T-cell (primary cell): ENCODE results near the gene SMC5. TPM values are rescaled to one million over a fixed set of nuclear protein-coding genes. Genes with fewer than 3 reads are reported as not detected.
"Not testable (repeated sequence)": the region's sequence is repeated elsewhere in the genome, so short reads cannot be mapped to it uniquely, and the experiment has no call there.

Source experiments
- ATAC-seq, 4 experiments: fragments of 200-7000 bp in 3 of 4; fragments of 150-1000 bp in 1 of 4; cut with Tn5 transposase; replicated peaks in 1 of 4; 1 replicate in 3 of 4; 2 replicates in 1 of 4; pipeline ENCODE4 v1.10.0; 2021; ENCODE audit warnings: moderate library complexity in 3 of 4, mild to moderate bottlenecking in 2 of 4, moderate number of reproducible peaks in 1 of 4
- CTCF ChIA-PET, 2 donors: fragments of 300-600 bp; sonication (Branson Sonifier 250); formaldehyde crosslinking; loops; one replicate each; lab custom pipeline; 2022; ENCODE audit warnings: antibody characterized with exemption in 2 of 2; lab: Charles Lee
- POLR2A ChIA-PET, 2 donors: fragments of 300-600 bp; sonication (Branson Sonifier 250); formaldehyde crosslinking; loops; one replicate each; lab custom pipeline; 2022; ENCODE audit warnings: antibody characterized with exemption in 2 of 2; lab: Charles Lee
- DNase-seq, 35 experiments: peaks; one replicate each; pipeline versions ENCODE4 v3.0.0 to v3.0.0-alpha.2; 2013 to 2023
- H3K27ac ChIP-seq: one replicate; pipeline ENCODE4 v1.5.1; 2013; ENCODE audit warnings: low read length
- H3K27me3 ChIP-seq, 2 experiments: replicated peaks in 1 of 2; 1 replicate in 1 of 2; 2 replicates in 1 of 2; pipeline versions ENCODE4 v1.6.1 to v1.7.0; 2013; ENCODE audit warnings: low read length in 1 of 2, mixed read lengths in 1 of 2; ENCODE audit not compliant: control insufficient read depth in 2 of 2, insufficient read depth in 2 of 2; ENCODE audit errors: extremely low read depth in 1 of 2
- H3K36me3 ChIP-seq, 2 donors: 1 replicate in 1 of 2; 2 replicates in 1 of 2; pipeline versions ENCODE4 v1.6.1 to v1.7.0; 2013; ENCODE audit warnings: low read length in 1 of 2; ENCODE audit not compliant: control insufficient read depth in 2 of 2, insufficient read depth in 1 of 2; ENCODE audit errors: extremely low read depth in 1 of 2
- H3K4me1 ChIP-seq, 2 experiments: 1 replicate in 1 of 2; 2 replicates in 1 of 2; pipeline versions ENCODE4 v1.6.1 to v1.7.0; 2013; ENCODE audit warnings: low read length in 2 of 2, mixed read lengths in 1 of 2; ENCODE audit not compliant: insufficient read depth in 2 of 2, control insufficient read depth in 1 of 2; ENCODE audit errors: extremely low read depth in 1 of 2
- H3K4me3 ChIP-seq, 2 donors: 1 replicate in 1 of 2; 2 replicates in 1 of 2; pipeline versions ENCODE4 v1.5.1 to v1.7.0; 2013; ENCODE audit warnings: mild to moderate bottlenecking in 2 of 2, low read length in 1 of 2, moderate library complexity in 1 of 2; ENCODE audit not compliant: control insufficient read depth in 1 of 2; ENCODE audit errors: extremely low read depth in 1 of 2
- H3K9me3 ChIP-seq: 2 replicates; pipeline ENCODE4 v1.7.0; 2013
- H3K27ac Mint-ChIP-seq, 2 donors: one replicate each; pipeline ENCODE4 v1.8.0; 2020 to 2021; ENCODE audit warnings: mild to moderate bottlenecking in 2 of 2, mixed read lengths in 2 of 2
- H3K27me3 Mint-ChIP-seq, 2 donors: one replicate each; pipeline ENCODE4 v1.8.0; 2021 to 2022; ENCODE audit warnings: mixed read lengths in 2 of 2
- H3K36me3 Mint-ChIP-seq: one replicate; pipeline ENCODE4 v1.8.0; 2021; ENCODE audit warnings: mixed read lengths
- H3K4me1 Mint-ChIP-seq, 3 donors: one replicate each; pipeline ENCODE4 v1.8.0; 2020 to 2022; ENCODE audit warnings: mixed read lengths in 3 of 3, mild to moderate bottlenecking in 1 of 3
- H3K4me3 Mint-ChIP-seq, 3 donors: one replicate each; pipeline ENCODE4 v1.8.0; 2020 to 2022; ENCODE audit warnings: mild to moderate bottlenecking in 3 of 3, mixed read lengths in 3 of 3, moderate library complexity in 3 of 3
- H3K9me3 Mint-ChIP-seq, 3 donors: one replicate each; pipeline ENCODE4 v1.8.0; 2020 to 2022; ENCODE audit warnings: mixed read lengths in 3 of 3
- WGBS: methylation state at CpG from one replicate; pipeline ENCODE4 v1.1.5; 2013; ENCODE audit warnings: missing lambda C conversion rate; ENCODE audit not compliant: insufficient coverage; 5-methylcytosine and 5-hydroxymethylcytosine counted together
- total RNA-seq, 35 experiments: library from RNA in 6 of 35; stranded (reverse) in 6 of 35; fragments of 120-200 nt in 1 of 35; gene quantifications; one replicate each; pipeline versions ENCODE4 v1.2.1 to v1.2.4 and lab custom pipeline; 2013 to 2026

Gene SMC5
- total RNA-seq, 5 donors from 2014 or later (not counting 1 experiment from before 2014, with no cell fraction given): 31.6 to 35.5 (median 34.5) TPM

GRCh38 chr9:70315389-70315788 is 56.6 kb downstream of the SMC5 start:
- no peaks in the 10 kb centered on the region for H3K27me3 Mint-ChIP-seq
- H3K9me3 Mint-ChIP-seq: no peaks in the 10 kb centered on the region
- CTCF ChIA-PET: interaction anchor here in 1 of 2 donors (0.7 kb wide), 1 partner anchor 75 kb away, joined by 3 read pairs; no protein-coding TSS in a partner anchor
- POLR2A ChIA-PET: no interaction called here
- Histone ChIP-seq H3K9me3 (no peaks in the 10 kb centered on the region), H3K4me1 (no peaks in the 10 kb centered on the region), H3K27me3 (no peaks in the 10 kb centered on the region), H3K27ac (no peak overlapping the region), H3K4me3 (no peak overlapping the region), H3K36me3 (peaks cover 0 to 54% of the 10 kb centered on the region in 2 donors)
- WGBS: no CpG with 5 or more reads among the region's 3 CpGs
- H3K36me3 Mint-ChIP-seq: peaks cover 58% of the 10 kb centered on the region
- H3K4me1 Mint-ChIP-seq: peaks cover 0 to 7% (median 3%) of the 10 kb centered on the region in 3 donors
- H3K27ac Mint-ChIP-seq: no peak overlapping the region
- no peak overlapping the region for H3K4me3 Mint-ChIP-seq
- no peak for DNase-seq
- no peak for ATAC-seq

GRCh38 chr9:70318002-70318401 is 59.2 kb downstream of the SMC5 start:
- POLR2A ChIA-PET: no interaction called here
- Mint-ChIP-seq H3K27me3 (no peaks in the 10 kb centered on the region), H3K4me3 (no peak overlapping the region), H3K36me3 (peaks cover 52% of the 10 kb centered on the region), H3K9me3 (no peaks in the 10 kb centered on the region), H3K4me1 (no peaks in the 10 kb centered on the region), H3K27ac (no peak overlapping the region)
- no peak for DNase-seq
- ATAC-seq: no peak
- H3K4me1 ChIP-seq: no peaks in the 10 kb centered on the region
- H3K36me3 ChIP-seq: peaks cover 0 to 58% of the 10 kb centered on the region in 2 donors
- no peak overlapping the region for H3K27ac ChIP-seq
- H3K9me3 ChIP-seq: no peaks in the 10 kb centered on the region
- H3K4me3 ChIP-seq: no peak overlapping the region
- no peaks in the 10 kb centered on the region for H3K27me3 ChIP-seq
- WGBS: no CpG with 5 or more reads among the region's 6 CpGs
- CTCF ChIA-PET: interaction anchor here in 1 of 2 donors (1.0 kb wide), 1 partner anchor 284 kb away, joined by 3 read pairs; no protein-coding TSS in a partner anchor

GRCh38 chr9:70322096-70322495 is 63.3 kb downstream of the SMC5 start:
- CTCF ChIA-PET: interaction anchor here in 1 of 2 donors (1.4 kb wide), 1 partner anchor 18 kb away, joined by 3 read pairs; no protein-coding TSS in a partner anchor
- no peaks in the 10 kb centered on the region for H3K9me3 ChIP-seq
- Mint-ChIP-seq H3K4me1 (no peaks in the 10 kb centered on the region), H3K9me3 (peaks cover 0 to 4% (median 0%) of the 10 kb centered on the region in 3 donors), H3K27ac (no peak overlapping the region), H3K27me3 (no peaks in the 10 kb centered on the region), H3K4me3 (no peak overlapping the region), H3K36me3 (peaks cover 70% of the 10 kb centered on the region)
- ATAC-seq (no peak), DNase-seq (no peak)
- POLR2A ChIA-PET: no interaction called here
- no peak overlapping the region for H3K27ac ChIP-seq
- H3K4me3 ChIP-seq: no peak overlapping the region
- H3K27me3 ChIP-seq: no peaks in the 10 kb centered on the region
- 95% methylated on average over 4 of the region's 4 CpGs for WGBS
- H3K4me1 ChIP-seq: no peaks in the 10 kb centered on the region
- H3K36me3 ChIP-seq: peaks cover 0 to 71% of the 10 kb centered on the region in 2 donors

- H3K36me3 Mint-ChIP-seq: peaks cover 82% of the 10 kb centered on the region
- CTCF ChIA-PET: no interaction called here
- H3K4me1 Mint-ChIP-seq: no peaks in the 10 kb centered on the region
- H3K4me3 Mint-ChIP-seq: no peak overlapping the region
- Histone ChIP-seq H3K27ac (no peak overlapping the region), H3K4me1 (no peaks in the 10 kb centered on the region), H3K9me3 (no peaks in the 10 kb centered on the region), H3K27me3 (no peaks in the 10 kb centered on the region), H3K36me3 (peaks cover 3 to 73% of the 10 kb centered on the region in 2 donors), H3K4me3 (no peak overlapping the region)
- DNase-seq (no peak), ATAC-seq (no peak)
- no peak overlapping the region for H3K27ac Mint-ChIP-seq
- POLR2A ChIA-PET: no interaction called here
- 100% methylated on average over 1 of the region's 3 CpGs for WGBS
- peaks cover 0 to 6% (median 6%) of the 10 kb centered on the region in 3 donors for H3K9me3 Mint-ChIP-seq
- no peaks in the 10 kb centered on the region for H3K27me3 Mint-ChIP-seq
These were observed 66.2 kb downstream of the SMC5 start for GRCh38 chr9:70324963-70325362.

- H3K4me3 Mint-ChIP-seq, H3K27me3 ChIP-seq, H3K4me3 ChIP-seq, H3K9me3 ChIP-seq, DNase-seq, H3K9me3 Mint-ChIP-seq, H3K27me3 Mint-ChIP-seq, H3K27ac Mint-ChIP-seq, ATAC-seq, H3K27ac ChIP-seq, H3K4me1 Mint-ChIP-seq, H3K4me1 ChIP-seq, POLR2A ChIA-PET: not testable (repeated sequence)
- WGBS: 96% methylated on average over 4 of the region's 4 CpGs
- peaks cover 3 to 53% of the 10 kb centered on the region in 2 donors for H3K36me3 ChIP-seq
- peaks cover 71% of the 10 kb centered on the region for H3K36me3 Mint-ChIP-seq
- CTCF ChIA-PET: interaction anchor here in 1 of 2 donors (1.0 kb wide), 1 partner anchor 274 kb away, joined by 3 read pairs; no protein-coding TSS in a partner anchor
These were observed 69.8 kb downstream of the SMC5 start for GRCh38 chr9:70328625-70329024.

GRCh38 chr9:70340572-70340971 is 81.8 kb downstream of the SMC5 start:
- POLR2A ChIA-PET: interaction anchor here in 1 of 2 donors (0.7 to 0.9 kb wide), 2 partner anchors 15 to 81 kb away, joined by 3 read pairs; no protein-coding TSS in a partner anchor
- peak in 1 of 35 experiments; percentile 45 for DNase-seq

More at GRCh38 chr9:70340572-70340971, 81.8 kb downstream of the SMC5 start:
- no peak overlapping the region for H3K27ac Mint-ChIP-seq
- no peaks in the 10 kb centered on the region for H3K9me3 Mint-ChIP-seq
- H3K4me1 Mint-ChIP-seq: peaks cover 0 to 2% (median 0%) of the 10 kb centered on the region in 3 donors
- Histone ChIP-seq H3K4me1 (no peaks in the 10 kb centered on the region), H3K9me3 (no peaks in the 10 kb centered on the region), H3K27me3 (no peaks in the 10 kb centered on the region), H3K4me3 (no peak overlapping the region), H3K27ac (no peak overlapping the region), H3K36me3 (peaks cover 2 to 6% of the 10 kb centered on the region in 2 donors)
- H3K27me3 Mint-ChIP-seq: no peaks in the 10 kb centered on the region
- WGBS: no CpG with 5 or more reads among the region's 1 CpG
- no peak overlapping the region for H3K4me3 Mint-ChIP-seq
- H3K36me3 Mint-ChIP-seq: peaks cover 12% of the 10 kb centered on the region
- ATAC-seq: no peak
- CTCF ChIA-PET: interaction anchor here (0.6 to 3.6 kb wide), 15 partner anchors 10 to 264 kb away, joined by 3 to 54 read pairs (median 5); no protein-coding TSS in a partner anchor
